Skeletal muscle satellite cell (primary cell): ENCODE measurements around the gene ALDH9A1.
"Not testable (repeated sequence)": the region's sequence is repeated elsewhere in the genome, so short reads cannot be mapped to it uniquely, and the experiment has no call there.

Source experiments
- H3K27me3 ChIP-seq: 2 replicates; pipeline ENCODE4 v1.7.0; 2013; ENCODE audit warnings: low read length; ENCODE audit not compliant: control insufficient read depth, insufficient read depth
- H3K36me3 ChIP-seq: 2 replicates; pipeline ENCODE4 v1.7.0; 2013; ENCODE audit warnings: mild to moderate bottlenecking, control low read depth, low read length; ENCODE audit not compliant: insufficient read depth
- H3K4me1 ChIP-seq: 2 replicates; pipeline ENCODE4 v1.7.0; 2013; ENCODE audit warnings: low read length; ENCODE audit not compliant: control insufficient read depth, insufficient read depth
- H3K4me2 ChIP-seq: 2 replicates; pipeline ENCODE4 v1.7.0; 2013; ENCODE audit warnings: mild to moderate bottlenecking, low read length
- H3K4me3 ChIP-seq: 2 replicates; pipeline ENCODE4 v1.7.0; 2013; ENCODE audit warnings: low read length
- H3K9ac ChIP-seq: 2 replicates; pipeline ENCODE4 v1.7.0; 2013; ENCODE audit warnings: mild to moderate bottlenecking, low read depth, low read length, moderate library complexity
- H3K9me3 ChIP-seq: replicated peaks from 2 replicates; pipeline ENCODE4 v1.7.0; 2013; ENCODE audit warnings: mild to moderate bottlenecking, control low read depth, low read length

ALDH9A1 gene

DNA sequence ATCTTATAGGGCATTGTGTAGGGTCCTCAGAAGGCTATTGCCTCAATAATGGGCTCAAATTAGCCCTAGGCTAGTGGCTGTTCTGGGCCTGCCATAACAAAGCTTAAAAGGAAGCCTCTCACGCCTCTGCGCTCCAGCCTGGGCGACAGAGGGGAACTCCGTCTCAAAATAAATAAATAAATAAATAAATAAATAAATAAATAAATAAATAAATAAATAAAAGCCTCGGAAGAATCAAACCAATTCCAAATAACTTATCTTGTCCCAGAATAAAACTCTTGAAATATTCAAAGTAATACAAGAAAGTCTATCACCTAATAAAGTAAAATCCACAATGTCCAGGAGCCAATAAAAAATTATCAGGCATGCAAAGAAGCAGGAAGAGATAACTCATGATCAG lies 14.4 kb upstream of the ALDH9A1 start:
- Histone ChIP-seq H3K4me2 (no peak overlapping the region), H3K4me3 (no peak overlapping the region), H3K4me1 (no peaks in the 10 kb centered on the region), H3K9me3 (no peaks in the 10 kb centered on the region), H3K9ac (no peak overlapping the region), H3K27me3 (peaks cover 4% of the 10 kb centered on the region), H3K36me3 (no peaks in the 10 kb centered on the region)

GRCh38 chr1:165707984-165708706 lies 9.8 kb upstream of the ALDH9A1 start:
- H3K4me3 ChIP-seq, result no peak overlapping the region
- no peaks in the 10 kb centered on the region for H3K36me3 ChIP-seq
- H3K9me3 ChIP-seq, result no peaks in the 10 kb centered on the region
- no peak overlapping the region for H3K9ac ChIP-seq
- H3K4me1 ChIP-seq, result no peaks in the 10 kb centered on the region
- H3K27me3 ChIP-seq, result peaks cover 12% of the 10 kb centered on the region
- no peak overlapping the region for H3K4me2 ChIP-seq

GRCh38 chr1:165703648-165704047 lies 5.3 kb upstream of the ALDH9A1 start:
- Histone ChIP-seq H3K4me2 (no peak overlapping the region), H3K4me3 (no peak overlapping the region), H3K36me3 (no peaks in the 10 kb centered on the region), H3K27me3 (peaks cover 9% of the 10 kb centered on the region), H3K4me1 (peaks cover 2% of the 10 kb centered on the region), H3K9ac (no peak overlapping the region), H3K9me3 (no peaks in the 10 kb centered on the region)

- H3K36me3 ChIP-seq, H3K9ac ChIP-seq, H3K9me3 ChIP-seq, H3K27me3 ChIP-seq, H3K4me1 ChIP-seq, H3K4me2 ChIP-seq, H3K4me3 ChIP-seq: not testable (repeated sequence)
Observed at GRCh38 chr1:165701922-165702321, 3.6 kb upstream of the ALDH9A1 start.

- Histone ChIP-seq H3K4me3 (no peak overlapping the region), H3K4me2 (no peak overlapping the region), H3K27me3 (no peaks in the 10 kb centered on the region)
Observed at GRCh38 chr1:165699577-165699976, 1.2 kb upstream of the ALDH9A1 start.

GRCh38 chr1:165698761-165699052 lies 345 bp upstream of the ALDH9A1 start:
- no peaks in the 10 kb centered on the region for H3K27me3 ChIP-seq
- H3K4me3 ChIP-seq, result peak overlapping the region; percentile 93
- peak overlapping the region; percentile 93 for H3K9ac ChIP-seq
- peaks cover 3% of the 10 kb centered on the region for H3K36me3 ChIP-seq
- peaks cover 18% of the 10 kb centered on the region for H3K4me1 ChIP-seq
- no peaks in the 10 kb centered on the region for H3K9me3 ChIP-seq
- H3K4me2 ChIP-seq, result peak overlapping the region; percentile 78

More at GRCh38 chr1:165699577-165699976, 1.2 kb upstream of the ALDH9A1 start:
- Histone ChIP-seq H3K9ac (no peak overlapping the region), H3K36me3 (no peaks in the 10 kb centered on the region), H3K9me3 (no peaks in the 10 kb centered on the region), H3K4me1 (peaks cover 18% of the 10 kb centered on the region)

DNA sequence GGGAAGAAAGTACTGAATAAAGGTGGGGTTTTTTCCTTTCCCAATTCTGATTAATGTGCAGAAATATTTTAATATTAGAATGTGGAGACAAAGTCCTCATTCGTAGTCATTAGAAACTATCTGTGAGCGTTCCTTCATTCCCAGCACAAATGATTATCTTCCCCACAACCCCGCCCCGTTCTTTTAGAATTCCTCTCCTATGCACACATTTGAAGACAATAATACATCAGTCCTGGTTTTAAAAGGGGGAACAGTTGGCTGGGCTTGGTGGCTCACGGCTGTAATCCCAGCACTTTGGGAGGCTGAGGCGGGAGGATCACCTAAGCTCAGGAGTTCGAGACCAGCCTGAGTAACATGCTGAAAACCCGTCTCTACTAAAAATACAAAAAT lies 876 bp downstream of the ALDH9A1 start:
- peak overlapping the region; percentile 93 for H3K9ac ChIP-seq
- peaks cover 3% of the 10 kb centered on the region for H3K36me3 ChIP-seq
- peak overlapping the region; percentile 93 for H3K4me3 ChIP-seq
- H3K27me3 ChIP-seq, result no peaks in the 10 kb centered on the region
- H3K9me3 ChIP-seq, result no peaks in the 10 kb centered on the region
- peaks cover 18% of the 10 kb centered on the region for H3K4me1 ChIP-seq
- H3K4me2 ChIP-seq, result peak overlapping the region; percentile 78

DNA sequence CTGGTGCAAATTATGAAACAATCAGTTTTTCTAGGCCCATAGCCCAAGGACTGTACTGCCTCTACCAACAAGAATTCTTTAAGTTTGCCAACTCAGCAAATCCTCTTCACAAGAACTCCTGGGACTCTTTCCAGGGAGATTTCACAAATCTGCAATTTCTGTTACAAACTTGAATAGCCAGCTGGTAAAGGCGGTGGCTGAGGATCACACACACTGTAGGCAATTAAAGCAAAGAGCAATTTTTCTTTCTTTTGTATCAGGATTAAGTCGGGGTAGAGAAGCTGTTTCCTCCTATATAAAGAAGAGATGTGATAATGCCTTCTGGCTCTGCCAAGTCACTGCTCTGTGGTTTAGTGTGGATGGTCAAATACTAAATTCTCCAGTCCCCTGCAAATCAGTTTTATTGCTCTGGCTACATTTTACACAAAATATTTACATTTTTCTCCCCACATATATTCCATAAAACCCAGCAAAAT lies 1.7 kb downstream of the ALDH9A1 start:
- Histone ChIP-seq H3K27me3 (no peaks in the 10 kb centered on the region), H3K36me3 (peaks cover 3% of the 10 kb centered on the region), H3K4me1 (peaks cover 18% of the 10 kb centered on the region), H3K4me2 (peak overlapping the region; percentile 78), H3K9ac (peak overlapping the region; percentile 93), H3K9me3 (no peaks in the 10 kb centered on the region), H3K4me3 (peak overlapping the region; percentile 93)

- H3K4me1 ChIP-seq, result peaks cover 18% of the 10 kb centered on the region
- H3K4me2 ChIP-seq, result no peak overlapping the region
- no peak overlapping the region for H3K9ac ChIP-seq
- H3K36me3 ChIP-seq, result peaks cover 3% of the 10 kb centered on the region
- H3K4me3 ChIP-seq, result no peak overlapping the region
- H3K27me3 ChIP-seq, result no peaks in the 10 kb centered on the region
- no peaks in the 10 kb centered on the region for H3K9me3 ChIP-seq
Observed at GRCh38 chr1:165695031-165695430, 3.3 kb downstream of the ALDH9A1 start.

DNA sequence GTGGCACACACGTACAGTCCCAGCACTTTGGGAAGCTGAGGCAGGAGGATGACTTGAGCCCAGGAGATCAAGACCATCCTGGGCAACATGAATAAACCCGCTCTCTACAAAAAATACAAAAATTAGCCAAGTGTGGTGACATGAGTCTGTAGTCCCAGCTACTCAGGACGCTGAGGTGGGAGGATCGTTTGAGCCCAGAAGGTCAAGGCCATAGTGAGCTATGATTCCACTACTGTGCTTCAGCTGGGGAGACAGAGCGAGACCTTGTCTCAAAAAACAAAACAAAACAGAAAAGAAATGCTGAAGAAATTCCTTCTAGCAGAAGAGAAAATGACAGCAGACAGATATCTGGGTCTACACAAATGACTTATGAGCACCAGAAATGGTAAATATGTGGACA lies 10.3 kb downstream of the ALDH9A1 start:
- peaks cover 20% of the 10 kb centered on the region for H3K36me3 ChIP-seq
- H3K4me1 ChIP-seq, result no peaks in the 10 kb centered on the region
- no peaks in the 10 kb centered on the region for H3K27me3 ChIP-seq
- no peak overlapping the region for H3K9ac ChIP-seq
- H3K4me2 ChIP-seq, result no peak overlapping the region
- no peaks in the 10 kb centered on the region for H3K9me3 ChIP-seq
- H3K4me3 ChIP-seq, result no peak overlapping the region

DNA sequence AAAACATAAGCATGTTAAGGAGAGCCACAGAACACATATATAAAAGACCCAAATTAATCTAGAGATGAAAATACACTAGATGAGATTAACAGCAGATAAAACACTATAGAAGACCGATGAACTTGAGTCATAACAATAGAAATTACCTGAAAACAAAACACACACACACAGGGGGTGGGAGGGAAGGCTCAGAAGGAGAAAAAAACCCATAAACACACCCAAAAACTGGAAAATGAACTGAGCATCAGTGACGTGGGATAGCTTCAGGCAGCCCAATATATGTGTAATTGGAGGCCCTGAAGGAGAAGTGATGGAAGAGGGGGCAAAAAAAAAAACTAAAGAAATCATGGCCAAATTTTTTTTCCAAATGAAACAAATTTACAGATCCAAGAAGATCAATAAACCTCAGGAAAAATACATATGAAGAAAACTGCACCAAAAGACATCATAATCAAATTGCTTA lies 11.4 kb downstream of the ALDH9A1 start:
- Histone ChIP-seq H3K9me3 (no peaks in the 10 kb centered on the region), H3K4me2 (no peak overlapping the region), H3K4me1 (no peaks in the 10 kb centered on the region), H3K36me3 (peaks cover 30% of the 10 kb centered on the region), H3K9ac (no peak overlapping the region), H3K27me3 (no peaks in the 10 kb centered on the region), H3K4me3 (no peak overlapping the region)
